Measurements from ENCODE around the gene PIKFYVE. TPM values are rescaled to one million over a fixed set of nuclear protein-coding genes. Genes with fewer than 3 reads are reported as not detected.
"Not testable (repeated sequence)": the region's sequence is repeated elsewhere in the genome, so short reads cannot be mapped to it uniquely, and the experiment has no call there.

Gene PIKFYVE
- total RNA-seq, 4 donors from 2014 or later, result 10.5 to 25.7 (median 12.5) TPM

DNA sequence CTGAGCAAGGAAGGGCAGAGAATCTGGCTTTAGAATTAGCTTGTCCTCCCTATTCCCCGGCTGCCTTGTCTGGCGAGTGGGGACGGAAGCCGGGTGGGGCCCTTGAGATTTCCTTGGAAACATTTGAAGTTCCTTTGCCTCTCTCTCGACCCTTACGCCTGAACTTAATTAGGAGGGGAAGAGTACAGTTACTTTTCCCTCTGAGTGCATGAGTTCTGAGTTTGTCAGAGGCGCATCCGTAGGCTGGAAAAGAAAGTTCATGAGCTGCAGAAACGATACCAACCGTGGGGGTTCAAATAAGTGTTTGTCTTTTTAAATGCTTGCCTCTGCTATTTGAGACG lies 468 bp downstream of the PIKFYVE start:
- 1 to 2% methylated on average over 11 of the region's 11 CpGs for WGBS, 2 donors
- H3K27me3 ChIP-seq, result no peaks in the 10 kb centered on the region
- intact Hi-C loops (cut with DNase I), result no loop called here
- H3K9me3 ChIP-seq, result no peaks in the 10 kb centered on the region
- H3K36me3 ChIP-seq, result peaks cover 0 to 3% (median 0%) of the 10 kb centered on the region in 3 donors
- peak overlapping the region; percentile 94 to 99 (median 97) for H3K4me3 ChIP-seq
- no peak for TF ChIP-seq CTCF (IDR thresholded peaks at IDR 0.05)
- TF ChIP-seq POLR2A (IDR thresholded peaks at IDR 0.05), result no peak
- peak overlapping the region; percentile 97 to 98 (median 98) for H3K27ac ChIP-seq
- peaks cover 10 to 47% (median 22%) of the 10 kb centered on the region in 3 donors for H3K4me1 ChIP-seq
- no peak for DNase-seq

DNA sequence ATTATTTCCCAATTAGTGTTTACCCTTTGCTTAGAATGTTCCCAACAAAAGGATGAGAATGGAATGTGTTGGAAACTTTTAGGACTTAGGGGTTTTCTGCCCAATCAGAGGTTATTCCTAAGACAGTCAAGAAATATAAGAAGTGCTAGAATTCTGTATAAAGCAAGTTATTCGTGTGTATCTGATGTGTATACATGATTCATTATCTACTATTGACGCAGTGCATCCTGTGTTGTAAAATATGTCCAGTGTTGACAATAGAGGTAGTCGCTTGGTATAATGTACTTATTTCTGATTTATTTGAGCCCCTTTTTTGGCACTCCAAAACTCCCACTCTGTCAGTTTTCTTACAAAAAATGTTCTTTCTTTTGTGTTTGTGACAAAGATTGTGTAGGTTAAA lies 881 bp downstream of the PIKFYVE start:
- no peak for DNase-seq
- WGBS, 2 donors, result 3 to 8% methylated on average over 3 of the region's 3 CpGs

GRCh38 chr2:208267526-208267925 lies 1.5 kb downstream of the PIKFYVE start:
- Histone ChIP-seq H3K36me3 (peaks cover 0 to 13% (median 0%) of the 10 kb centered on the region in 3 donors), H3K4me3 (peak overlapping the region in 2 of 4 donors; percentile 48 to 96), H3K4me1 (peaks cover 10 to 47% (median 22%) of the 10 kb centered on the region in 3 donors)
- H3K9me3 ChIP-seq; H3K27ac ChIP-seq; intact Hi-C loops (cut with DNase I); DNase-seq; H3K27me3 ChIP-seq: not testable (repeated sequence)
- WGBS, 2 donors, result 82 to 83% methylated on average over 4 to 14 of the region's 22 CpGs

More for the DNA sequence above, 881 bp downstream of the PIKFYVE start:
- Histone ChIP-seq H3K36me3 (peaks cover 0 to 7% (median 0%) of the 10 kb centered on the region in 3 donors), H3K4me1 (peaks cover 10 to 47% (median 22%) of the 10 kb centered on the region in 3 donors), H3K9me3 (no peaks in the 10 kb centered on the region), H3K4me3 (peak overlapping the region; percentile 94 to 99 (median 97)), H3K27me3 (no peaks in the 10 kb centered on the region), H3K27ac (peak overlapping the region; percentile 97 to 98 (median 98))
- TF ChIP-seq POLR2A (IDR thresholded peaks at IDR 0.05) (no peak), CTCF (IDR thresholded peaks at IDR 0.05) (no peak)
- intact Hi-C loops (cut with DNase I), result no loop called here

- peaks cover 10 to 47% (median 22%) of the 10 kb centered on the region in 3 donors for H3K4me1 ChIP-seq
- no peak for DNase-seq
- H3K36me3 ChIP-seq, result peaks cover 0 to 20% (median 4%) of the 10 kb centered on the region in 3 donors
- TF ChIP-seq CTCF (IDR thresholded peaks at IDR 0.05) (no peak), POLR2A (IDR thresholded peaks at IDR 0.05) (no peak)
- intact Hi-C loops (cut with DNase I), result no loop called here
- WGBS, 2 donors, result 74 to 76% methylated on average over 8 of the region's 8 CpGs
- peak overlapping the region in 1 of 4 donors; percentile 96 for H3K4me3 ChIP-seq
- H3K27me3 ChIP-seq, result no peaks in the 10 kb centered on the region
- no peak overlapping the region for H3K27ac ChIP-seq
- H3K9me3 ChIP-seq, result no peaks in the 10 kb centered on the region
Measured at GRCh38 chr2:208268156-208268952, 2.3 kb downstream of the PIKFYVE start.

DNA sequence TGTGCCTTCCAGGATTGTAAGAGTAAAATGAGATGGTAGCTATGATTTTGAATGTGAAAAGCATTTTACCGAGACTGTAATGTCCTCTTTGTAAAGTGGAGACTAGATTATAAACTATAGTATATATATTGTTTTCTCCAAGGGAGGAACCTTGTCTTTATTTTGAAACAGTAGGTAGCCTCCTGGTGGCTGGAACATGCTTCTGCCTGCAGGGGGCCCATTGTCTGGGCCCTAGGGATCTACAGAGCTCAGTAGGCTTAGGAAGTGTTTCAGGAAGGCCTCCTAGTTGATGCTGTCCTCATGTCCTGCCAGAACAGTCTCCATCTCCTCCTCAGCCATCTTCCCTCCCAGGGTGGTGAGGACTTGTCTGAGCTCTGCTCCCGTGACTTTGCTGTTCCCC lies 3.0 kb downstream of the PIKFYVE start:
- Histone ChIP-seq H3K4me3 (no peak overlapping the region), H3K9me3 (no peaks in the 10 kb centered on the region), H3K27ac (no peak overlapping the region), H3K36me3 (peaks cover 4 to 28% (median 11%) of the 10 kb centered on the region in 3 donors), H3K27me3 (no peaks in the 10 kb centered on the region), H3K4me1 (peaks cover 10 to 47% (median 22%) of the 10 kb centered on the region in 3 donors)
- intact Hi-C loops (cut with DNase I), result no loop called here
- no peak for DNase-seq
- no peak for TF ChIP-seq POLR2A (IDR thresholded peaks at IDR 0.05)
- TF ChIP-seq CTCF (IDR thresholded peaks at IDR 0.05), result no peak
- WGBS, 2 donors, result 90 to 94% methylated on average over 2 of the region's 2 CpGs
